Measurements from ENCODE around the gene CIDEA. TPM values are rescaled to one million over a fixed set of nuclear protein-coding genes. Genes with fewer than 3 reads are reported as not detected.
A peak's percentile ranks its signal among the peaks of the same experiment; 100 is the strongest.
"Not testable (repeated sequence)": the region's sequence is repeated elsewhere in the genome, so short reads cannot be mapped to it uniquely, and the experiment has no call there.

Gene CIDEA
- total and polyA plus RNA-seq, 4 donors: 0.57 to 0.58 TPM; not detected in 2

DNA sequence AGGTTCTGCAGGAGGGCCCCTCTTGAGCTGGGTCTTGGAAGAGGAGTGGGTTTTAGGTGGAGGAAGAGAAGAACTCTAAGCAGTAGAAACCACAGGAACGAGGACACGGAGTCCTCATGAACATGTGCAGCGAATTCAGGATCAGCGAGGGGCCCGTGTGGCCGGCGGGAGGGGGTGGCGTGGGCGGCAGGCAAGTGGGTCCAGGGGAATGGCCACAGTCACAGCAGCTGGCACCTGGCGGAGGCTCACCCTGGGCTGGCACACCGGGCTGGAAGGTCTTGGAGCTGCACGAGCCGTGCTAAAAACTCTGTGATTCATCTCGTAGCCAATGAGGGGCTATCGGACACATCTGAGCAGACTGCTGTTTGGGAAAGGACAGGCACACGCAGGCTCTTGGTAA lies 18.0 kb upstream of the CIDEA start:
- intact Hi-C loops (cut with DNase I): loop anchor here in 1 of 2 donors (5.0 to 10.0 kb wide), 2 partner anchors 71 to 171 kb away; partner anchors contain the start of gene TUBB6
- no peak for DNase-seq
- Histone ChIP-seq H3K4me3 (ENCODE audit: low read length in 2 of 2) (no peak overlapping the region), H3K36me3 (ENCODE audit: control insufficient read depth in 1 of 2, insufficient read depth in 2 of 2, low read length in 1 of 2) (no peaks in the 10 kb centered on the region), H3K4me1 (ENCODE audit: control insufficient read depth in 1 of 2, insufficient read depth in 2 of 2, low read length in 2 of 2) (peaks cover 0 to 2% of the 10 kb centered on the region in 2 donors), H3K27ac (ENCODE audit: low read depth in 1 of 2, low read length in 2 of 2) (no peak overlapping the region), H3K9me3 (ENCODE audit: control insufficient read depth, low read length) (no peaks in the 10 kb centered on the region), H3K27me3 (ENCODE audit: control insufficient read depth in 1 of 2, insufficient read depth in 2 of 2, low read length in 1 of 2) (no peaks in the 10 kb centered on the region)
- 98% methylated on average over 16 of the region's 16 CpGs for WGBS, 2 donors
- ATAC-seq (ENCODE audit: low FRiP score): no peak

DNA sequence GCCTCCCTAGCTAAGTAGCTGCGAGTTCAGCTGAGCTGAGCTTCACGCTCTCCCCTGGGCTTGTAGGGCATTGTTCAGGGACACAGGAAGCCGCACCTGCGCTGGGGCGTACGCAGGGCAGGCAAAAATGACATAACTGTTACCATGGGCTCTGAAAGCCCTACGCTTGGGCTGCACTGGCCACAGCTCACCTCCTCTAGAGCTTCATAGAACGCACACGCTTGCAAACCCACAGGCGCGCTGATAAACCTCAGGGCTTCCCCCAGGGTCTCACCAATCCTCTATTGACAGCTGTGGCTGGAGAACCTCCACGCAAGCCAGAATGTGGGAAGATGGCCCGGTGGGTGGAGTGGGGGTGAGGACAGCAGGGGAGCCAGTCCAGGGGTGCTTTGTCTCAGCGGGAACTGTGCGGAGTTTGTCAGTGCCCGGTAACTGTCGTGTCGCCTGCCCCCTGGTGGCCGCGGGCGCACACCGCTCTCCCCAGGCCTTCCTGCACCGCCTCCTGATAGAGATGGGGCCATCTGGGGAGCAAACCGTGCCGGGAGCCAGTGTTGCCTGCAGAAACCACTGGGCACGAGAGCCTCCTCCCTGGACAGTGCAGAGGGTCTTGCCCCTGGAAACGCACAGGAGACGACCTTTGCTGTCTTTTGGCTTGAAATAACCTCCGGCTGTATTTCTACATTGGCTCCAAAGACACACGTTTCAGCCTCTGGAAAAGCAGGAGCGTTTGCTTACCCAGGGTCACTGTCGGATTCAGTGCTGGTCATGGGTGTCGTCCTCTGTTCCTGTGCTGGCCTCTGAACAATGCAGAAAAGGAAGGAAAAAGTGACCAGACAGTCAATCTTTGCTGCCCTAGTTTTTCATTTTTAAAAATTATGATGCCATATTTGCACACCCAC lies 17.0 kb upstream of the CIDEA start:
- H3K27ac ChIP-seq (ENCODE audit: low read depth in 1 of 2, low read length in 2 of 2): no peak overlapping the region
- DNase-seq: peak; percentile 86 to 92

DNA sequence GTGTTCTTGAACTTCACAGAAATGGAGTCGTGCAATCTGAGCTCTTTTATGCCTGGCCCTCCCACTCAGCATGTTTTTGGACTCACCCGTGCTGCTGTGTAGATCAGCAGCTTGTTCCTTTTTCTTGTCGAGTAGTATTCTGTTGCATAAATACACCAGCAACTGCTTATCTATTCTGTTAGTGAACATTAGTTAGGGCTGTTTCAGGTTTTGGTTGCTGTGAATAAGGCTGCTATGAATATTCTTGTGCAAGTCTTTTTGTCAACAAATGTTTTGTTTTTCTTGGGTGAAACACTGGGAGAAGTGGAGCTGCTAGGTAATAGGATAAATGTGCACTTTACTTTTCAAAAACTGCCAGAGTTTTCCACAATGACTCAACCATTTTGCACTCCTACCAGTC lies 15.3 kb upstream of the CIDEA start:
- Histone ChIP-seq H3K9me3 (ENCODE audit: control insufficient read depth, low read length) (no peaks in the 10 kb centered on the region), H3K36me3 (ENCODE audit: control insufficient read depth in 1 of 2, insufficient read depth in 2 of 2, low read length in 1 of 2) (no peaks in the 10 kb centered on the region), H3K27ac (ENCODE audit: low read depth in 1 of 2, low read length in 2 of 2) (peak overlapping the region in 1 of 2 donors; percentile 28), H3K27me3 (ENCODE audit: control insufficient read depth in 1 of 2, insufficient read depth in 2 of 2, low read length in 1 of 2) (no peaks in the 10 kb centered on the region), H3K4me1 (ENCODE audit: control insufficient read depth in 1 of 2, insufficient read depth in 2 of 2, low read length in 2 of 2) (peaks cover 0 to 2% of the 10 kb centered on the region in 2 donors), H3K4me3 (ENCODE audit: low read length in 2 of 2) (no peak overlapping the region)
- intact Hi-C loops (cut with DNase I): loop anchor here in 1 of 2 donors (5.0 to 10.0 kb wide), 2 partner anchors 68 to 174 kb away; partner anchors contain the start of gene TUBB6
- DNase-seq: no peak
- 2 to 6% methylated on average over 3 of the region's 3 CpGs for WGBS, 2 donors
- no peak for ATAC-seq (ENCODE audit: low FRiP score)

More for the DNA sequence above, 17.0 kb upstream of the CIDEA start:
- Histone ChIP-seq H3K9me3 (ENCODE audit: control insufficient read depth, low read length) (no peaks in the 10 kb centered on the region), H3K27me3 (ENCODE audit: control insufficient read depth in 1 of 2, insufficient read depth in 2 of 2, low read length in 1 of 2) (no peaks in the 10 kb centered on the region), H3K4me1 (ENCODE audit: control insufficient read depth in 1 of 2, insufficient read depth in 2 of 2, low read length in 2 of 2) (peaks cover 0 to 2% of the 10 kb centered on the region in 2 donors), H3K36me3 (ENCODE audit: control insufficient read depth in 1 of 2, insufficient read depth in 2 of 2, low read length in 1 of 2) (no peaks in the 10 kb centered on the region), H3K4me3 (ENCODE audit: low read length in 2 of 2) (no peak overlapping the region)
- 40 to 43% methylated on average over 33 of the region's 33 CpGs for WGBS, 2 donors
- peak; percentile 85 for ATAC-seq (ENCODE audit: low FRiP score)
- intact Hi-C loops (cut with DNase I): loop anchor here in 1 of 2 donors (5.0 to 10.0 kb wide), 2 partner anchors 70 to 172 kb away; partner anchors contain the start of gene TUBB6

DNA sequence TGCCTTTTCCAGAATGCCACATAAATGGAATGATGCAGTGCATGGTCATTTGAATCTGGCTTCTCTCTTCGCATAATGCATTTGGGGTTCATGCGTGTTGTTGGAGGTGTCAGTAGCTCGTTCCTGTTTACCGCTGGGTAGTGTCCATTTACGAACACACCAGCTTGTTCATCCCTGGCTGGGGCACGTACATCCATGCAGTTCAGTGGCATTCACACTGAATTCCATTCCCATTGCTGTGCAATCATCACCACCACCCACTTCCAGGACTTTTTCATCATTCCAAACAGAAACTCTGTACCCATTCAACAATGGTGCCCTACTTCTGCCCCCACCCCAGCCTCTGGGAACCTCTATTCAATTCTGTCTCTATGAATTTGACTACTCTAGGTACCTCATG lies 14.7 kb upstream of the CIDEA start:
- Histone ChIP-seq H3K27me3 (ENCODE audit: control insufficient read depth in 1 of 2, insufficient read depth in 2 of 2, low read length in 1 of 2) (no peaks in the 10 kb centered on the region), H3K4me3 (ENCODE audit: low read length in 2 of 2) (no peak overlapping the region), H3K36me3 (ENCODE audit: control insufficient read depth in 1 of 2, insufficient read depth in 2 of 2, low read length in 1 of 2) (no peaks in the 10 kb centered on the region), H3K9me3 (ENCODE audit: control insufficient read depth, low read length) (no peaks in the 10 kb centered on the region), H3K27ac (ENCODE audit: low read depth in 1 of 2, low read length in 2 of 2) (no peak overlapping the region), H3K4me1 (ENCODE audit: control insufficient read depth in 1 of 2, insufficient read depth in 2 of 2, low read length in 2 of 2) (peaks cover 0 to 2% of the 10 kb centered on the region in 2 donors)
- 62 to 72% methylated on average over 6 of the region's 6 CpGs for WGBS, 2 donors
- ATAC-seq (ENCODE audit: low FRiP score): no peak
- intact Hi-C loops (cut with DNase I): loop anchor here in 1 of 2 donors (5.0 to 10.0 kb wide), 2 partner anchors 68 to 175 kb away; partner anchors contain the start of gene TUBB6
- no peak for DNase-seq

DNA sequence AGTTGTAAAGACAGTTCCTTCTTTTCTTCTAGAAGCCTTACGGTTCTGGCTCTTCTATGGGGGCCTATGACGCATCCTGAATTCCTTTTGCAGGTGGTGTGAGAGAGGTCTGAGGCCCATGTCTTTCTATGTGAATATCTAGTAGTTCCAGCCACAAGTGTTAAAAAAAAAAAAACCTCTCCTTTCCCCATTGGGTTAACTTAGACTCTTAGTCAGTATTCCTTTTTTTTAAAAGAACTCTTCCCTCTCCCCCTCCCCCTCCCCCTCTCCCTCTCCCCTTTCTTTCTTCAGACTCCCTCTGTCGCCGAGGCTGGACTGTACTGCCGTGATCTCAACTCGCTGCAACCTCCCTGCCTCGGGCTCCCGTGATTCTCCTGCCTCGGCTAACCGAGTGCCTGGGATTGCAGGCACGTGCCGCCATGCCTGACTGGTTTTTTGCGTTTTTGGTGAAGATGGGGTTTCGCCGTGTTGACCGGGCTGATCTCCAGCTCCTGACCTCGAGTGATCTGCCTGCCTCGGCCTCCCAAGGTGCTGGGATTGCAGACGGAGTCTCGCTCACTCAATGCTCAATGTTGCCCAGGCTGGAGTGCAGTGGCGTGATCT lies 11.4 kb upstream of the CIDEA start:
- Histone ChIP-seq H3K4me3 (ENCODE audit: low read length in 2 of 2) (no peak overlapping the region), H3K4me1 (ENCODE audit: control insufficient read depth in 1 of 2, insufficient read depth in 2 of 2, low read length in 2 of 2) (peaks cover 0 to 2% of the 10 kb centered on the region in 2 donors), H3K9me3 (ENCODE audit: control insufficient read depth, low read length) (no peaks in the 10 kb centered on the region), H3K36me3 (ENCODE audit: control insufficient read depth in 1 of 2, insufficient read depth in 2 of 2, low read length in 1 of 2) (no peaks in the 10 kb centered on the region), H3K27me3 (ENCODE audit: control insufficient read depth in 1 of 2, insufficient read depth in 2 of 2, low read length in 1 of 2) (no peaks in the 10 kb centered on the region), H3K27ac (ENCODE audit: low read depth in 1 of 2, low read length in 2 of 2) (no peak overlapping the region)
- 94 to 96% methylated on average over 21 of the region's 21 CpGs for WGBS, 2 donors
- intact Hi-C loops (cut with DNase I): no loop called here
- DNase-seq: no peak
- no peak for ATAC-seq (ENCODE audit: low FRiP score)

DNA sequence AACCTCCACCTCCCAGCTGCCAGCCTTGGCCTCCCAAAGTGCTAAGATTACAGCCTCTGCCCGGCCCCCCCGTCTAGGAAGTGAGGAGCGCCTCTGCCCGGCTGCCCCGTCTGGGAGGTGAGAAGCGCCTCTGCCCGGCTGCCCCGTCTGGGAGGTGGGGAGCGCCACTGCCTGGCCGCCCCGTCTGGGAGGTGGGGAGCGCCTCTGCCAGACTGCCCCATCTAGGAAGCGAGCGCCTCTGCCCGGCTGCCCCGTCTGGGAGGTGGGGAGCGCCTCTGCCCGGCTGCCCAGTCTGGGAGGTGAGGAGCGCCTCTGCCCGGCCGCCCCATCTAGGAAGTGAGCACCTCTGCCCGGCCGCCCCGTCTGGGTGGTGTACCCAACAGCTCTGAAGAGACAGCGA lies 10.9 kb upstream of the CIDEA start:
- H3K4me1 ChIP-seq (ENCODE audit: control insufficient read depth in 1 of 2, insufficient read depth in 2 of 2, low read length in 2 of 2); H3K9me3 ChIP-seq (ENCODE audit: control insufficient read depth, low read length); H3K4me3 ChIP-seq (ENCODE audit: low read length in 2 of 2); H3K27ac ChIP-seq (ENCODE audit: low read depth in 1 of 2, low read length in 2 of 2); ATAC-seq (ENCODE audit: low FRiP score); DNase-seq; H3K27me3 ChIP-seq (ENCODE audit: control insufficient read depth in 1 of 2, insufficient read depth in 2 of 2, low read length in 1 of 2); intact Hi-C loops (cut with DNase I); H3K36me3 ChIP-seq (ENCODE audit: control insufficient read depth in 1 of 2, insufficient read depth in 2 of 2, low read length in 1 of 2): not testable (repeated sequence)
- WGBS, 2 donors: 92 to 98% methylated on average over 21 to 25 of the region's 25 CpGs

DNA sequence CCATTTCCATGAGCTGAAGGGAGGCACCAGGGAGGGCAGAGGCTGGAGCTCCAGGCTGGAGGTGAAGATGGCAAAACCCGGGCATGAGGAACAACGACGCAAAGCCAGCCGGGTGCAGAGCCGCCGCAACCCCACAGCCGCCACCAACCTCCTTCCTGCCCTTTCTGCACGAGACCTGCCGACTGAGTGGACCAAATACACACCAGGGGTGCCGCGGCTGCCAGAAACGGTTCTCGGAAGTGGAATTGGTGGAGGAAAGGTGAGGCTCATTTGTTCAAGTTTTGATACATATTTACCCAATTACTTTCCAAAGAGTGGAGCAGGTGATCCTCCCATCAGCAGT lies 8.4 kb upstream of the CIDEA start:
- H3K27ac ChIP-seq (ENCODE audit: low read depth in 1 of 2, low read length in 2 of 2): no peak overlapping the region
- DNase-seq: no peak
- no peaks in the 10 kb centered on the region for H3K4me1 ChIP-seq (ENCODE audit: control insufficient read depth in 1 of 2, insufficient read depth in 2 of 2, low read length in 2 of 2)
- H3K4me3 ChIP-seq (ENCODE audit: low read length in 2 of 2): no peak overlapping the region
- no peaks in the 10 kb centered on the region for H3K9me3 ChIP-seq (ENCODE audit: control insufficient read depth, low read length)
- no peak for ATAC-seq (ENCODE audit: low FRiP score)
- H3K27me3 ChIP-seq (ENCODE audit: control insufficient read depth in 1 of 2, insufficient read depth in 2 of 2, low read length in 1 of 2): no peaks in the 10 kb centered on the region
- intact Hi-C loops (cut with DNase I): no loop called here
- H3K36me3 ChIP-seq (ENCODE audit: control insufficient read depth in 1 of 2, insufficient read depth in 2 of 2, low read length in 1 of 2): no peaks in the 10 kb centered on the region
- 95% methylated on average over 13 of the region's 13 CpGs for WGBS, 2 donors

DNA sequence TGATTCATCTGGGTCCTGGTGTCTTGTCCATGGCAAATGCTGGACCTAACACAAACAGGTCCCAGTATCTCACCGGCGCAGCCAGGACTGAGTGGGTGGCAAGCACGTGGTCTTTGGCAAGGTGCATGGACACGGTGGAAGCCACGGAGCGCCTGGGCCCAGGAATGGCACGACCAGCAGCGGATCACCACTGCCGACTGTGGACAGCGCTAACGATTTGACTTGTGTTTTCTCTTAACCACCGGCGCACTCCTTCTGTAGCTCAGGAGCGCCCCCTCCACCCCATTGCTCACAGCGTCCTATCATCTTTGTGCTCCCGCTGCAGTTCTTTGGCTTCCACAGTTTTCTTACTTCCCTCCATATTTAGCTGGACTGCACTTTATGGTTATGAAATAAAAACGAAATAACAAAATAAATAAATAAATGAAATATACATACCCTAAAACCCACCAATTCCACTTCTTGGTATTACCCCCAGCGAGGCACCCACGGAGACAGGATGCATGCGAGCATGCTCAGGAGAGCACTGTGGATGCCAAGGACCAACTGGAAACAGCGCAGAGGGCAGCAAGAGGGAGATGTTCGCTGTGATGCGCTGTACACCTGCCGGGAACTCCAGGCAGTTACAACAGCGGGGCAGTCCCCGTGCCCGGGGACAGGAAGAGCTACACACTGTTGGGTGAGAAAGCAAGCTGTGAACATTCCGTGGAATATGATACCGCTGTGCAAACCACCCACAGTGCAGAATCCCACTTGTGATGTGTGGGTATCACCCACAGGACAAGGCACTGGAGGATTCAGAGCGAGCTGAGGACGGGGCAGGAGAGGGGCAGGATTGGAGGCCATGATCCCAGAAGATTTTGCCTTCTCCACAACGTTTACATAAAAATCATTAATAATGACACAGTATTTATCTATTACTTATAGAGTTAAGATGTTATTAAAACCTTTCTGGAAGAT lies 7.0 kb upstream of the CIDEA start:
- no peak overlapping the region for H3K4me3 ChIP-seq (ENCODE audit: low read length in 2 of 2)
- H3K36me3 ChIP-seq (ENCODE audit: control insufficient read depth in 1 of 2, insufficient read depth in 2 of 2, low read length in 1 of 2): no peaks in the 10 kb centered on the region
- H3K27me3 ChIP-seq (ENCODE audit: control insufficient read depth in 1 of 2, insufficient read depth in 2 of 2, low read length in 1 of 2): no peaks in the 10 kb centered on the region
- no peaks in the 10 kb centered on the region for H3K9me3 ChIP-seq (ENCODE audit: control insufficient read depth, low read length)
- 46 to 50% methylated on average over 32 of the region's 32 CpGs for WGBS, 2 donors
- H3K27ac ChIP-seq (ENCODE audit: low read depth in 1 of 2, low read length in 2 of 2): no peak overlapping the region
- ATAC-seq (ENCODE audit: low FRiP score) (no peak), DNase-seq (no peak)
- H3K4me1 ChIP-seq (ENCODE audit: control insufficient read depth in 1 of 2, insufficient read depth in 2 of 2, low read length in 2 of 2): no peaks in the 10 kb centered on the region
- intact Hi-C loops (cut with DNase I): no loop called here

Data from aorta (tissue), 5 donors.